Fibroblast of lung (primary cell): ENCODE measurements around the gene GRB2.

Source experiments
- CTCF ChIP-seq, 2 donors: IDR thresholded peaks in 1 of 2; conservative IDR thresholded peaks in 1 of 2; 1 replicate in 1 of 2; 2 replicates in 1 of 2; pipeline ENCODE4 v1.5.1; 2011 to 2012; ENCODE audit warnings: low read length in 2 of 2, control low read depth in 1 of 2, inconsistent platforms in 1 of 2, low read depth in 1 of 2, mild to moderate bottlenecking in 1 of 2
- EZH2 ChIP-seq: IDR thresholded peaks from 2 replicates; pipeline ENCODE4 v1.5.1; 2012; ENCODE audit warnings: low read length, control low read depth, mild to moderate bottlenecking; ENCODE audit errors: missing control alignments

DNA sequence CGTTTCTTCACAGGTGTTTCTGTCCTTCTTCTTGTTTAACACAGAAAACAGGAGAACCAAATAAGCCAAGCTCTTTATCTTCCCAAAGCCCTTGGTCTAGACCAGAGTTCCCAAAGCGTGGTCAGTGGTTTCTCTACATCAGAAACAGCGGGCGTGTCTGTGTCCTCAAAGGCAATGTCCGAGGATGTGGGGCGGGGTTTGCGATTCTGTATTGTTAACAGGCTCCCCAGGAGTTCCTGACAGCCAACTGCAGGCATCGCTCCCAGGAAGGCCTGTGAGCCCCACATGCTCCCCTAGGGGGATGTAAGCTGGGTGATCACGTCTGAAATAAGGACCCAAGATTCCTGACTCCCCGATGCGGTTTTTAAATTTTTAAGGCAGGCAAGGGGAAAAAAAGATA, 87.8 kb downstream of the GRB2 start:
- no peak for TF ChIP-seq CTCF (conservative IDR thresholded peaks at IDR 0.05 in 1 of 2, IDR thresholded peaks at IDR 0.05 in 1 of 2; ENCODE audit: low read depth in 1 of 2, low read length in 2 of 2)
- no peak for TF ChIP-seq EZH2
